NOMO-1 treated with dmso at 0.1 percent for 144 hours (cell line): Measurements from ENCODE around the gene ACAA2.

Source experiments
- DNase-seq: peaks from one replicate; lab custom pipeline; 2025; ENCODE audit not compliant: unreplicated experiment; lab: John Stamatoyannopoulos, UW

The ACAA2 gene

DNA sequence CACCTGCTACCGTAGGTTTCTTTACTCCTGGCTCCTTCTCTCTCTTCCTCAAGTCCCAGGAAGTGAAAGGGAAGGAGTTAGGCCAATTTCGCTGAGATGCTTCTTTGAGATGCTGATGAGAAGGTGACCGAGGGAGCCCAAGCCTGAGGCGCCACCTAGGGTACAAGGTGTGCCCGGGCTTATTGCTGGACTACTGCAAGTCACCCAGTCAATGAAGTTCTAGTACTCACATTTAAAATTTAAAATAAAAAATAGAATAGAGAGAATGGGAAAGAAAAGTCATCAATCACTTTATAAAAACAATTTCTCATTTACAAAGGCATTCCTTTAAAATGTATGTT is 45.3 kb downstream of the ACAA2 start:
- DNase-seq = peak; percentile 1

DNA sequence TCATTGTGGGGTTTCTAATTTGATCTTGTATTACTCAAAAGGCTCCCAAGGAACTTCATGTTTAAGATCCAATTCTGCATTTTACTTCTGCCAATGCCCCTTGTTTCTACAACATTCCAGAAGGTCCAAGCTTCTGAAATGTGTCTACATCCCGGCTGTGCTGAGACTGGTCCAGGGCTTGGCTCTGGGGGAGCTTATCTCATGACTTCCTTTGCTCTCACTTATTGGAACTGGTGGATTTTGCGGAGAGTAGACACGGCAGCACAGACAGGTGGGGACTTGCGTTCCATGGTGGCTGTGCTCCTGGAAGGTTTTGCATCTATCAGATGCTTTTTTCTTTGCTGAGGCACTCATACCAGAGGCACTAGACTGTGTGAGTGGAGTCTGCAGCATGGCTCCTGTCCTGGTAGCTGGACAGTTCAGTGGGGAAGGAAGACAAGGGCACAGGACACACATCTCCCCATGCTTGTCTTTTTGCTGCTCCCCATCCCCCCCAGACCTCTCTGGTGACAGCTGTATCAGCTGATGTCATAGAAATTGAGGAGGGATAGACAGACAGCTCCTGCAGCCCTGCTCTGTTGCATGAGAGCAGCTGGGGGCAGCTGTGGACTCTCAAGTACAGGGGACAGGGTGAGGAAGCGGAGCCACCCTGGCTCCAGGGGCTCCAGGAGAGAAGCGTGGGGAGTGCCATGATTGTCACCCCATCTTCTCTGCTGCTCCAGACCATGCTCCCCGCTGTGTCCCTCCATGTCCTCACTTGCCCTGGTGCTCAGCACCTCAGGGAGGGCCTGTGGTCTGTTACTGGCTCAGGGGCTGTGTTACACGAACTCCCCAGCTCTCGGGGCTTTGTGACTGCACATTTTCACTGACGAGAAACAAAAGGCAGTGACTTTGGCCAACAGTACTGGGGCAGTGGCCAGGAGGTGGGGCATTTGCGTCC is 46.0 kb downstream of the ACAA2 start:
- no peak for DNase-seq

DNA sequence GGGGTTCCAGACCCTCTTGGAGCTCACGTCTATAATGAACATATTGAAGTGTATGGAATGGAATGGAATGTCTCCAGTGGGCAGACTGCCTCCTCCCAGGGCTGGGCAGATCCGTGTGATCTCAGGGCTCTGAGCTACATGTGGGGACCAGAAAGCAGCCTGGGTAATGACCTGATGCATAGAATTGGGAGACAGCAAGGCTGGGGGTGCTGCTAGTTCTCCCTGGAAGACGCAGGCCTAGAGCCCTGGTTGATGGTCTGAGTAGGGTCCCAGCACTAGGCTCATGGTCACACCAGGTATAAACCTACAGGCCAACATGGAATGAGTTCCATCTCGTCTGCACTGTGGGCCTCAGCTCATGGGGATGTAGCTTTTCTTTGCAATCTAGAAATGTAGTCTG is 46.7 kb downstream of the ACAA2 start:
- DNase-seq = no peak

DNA sequence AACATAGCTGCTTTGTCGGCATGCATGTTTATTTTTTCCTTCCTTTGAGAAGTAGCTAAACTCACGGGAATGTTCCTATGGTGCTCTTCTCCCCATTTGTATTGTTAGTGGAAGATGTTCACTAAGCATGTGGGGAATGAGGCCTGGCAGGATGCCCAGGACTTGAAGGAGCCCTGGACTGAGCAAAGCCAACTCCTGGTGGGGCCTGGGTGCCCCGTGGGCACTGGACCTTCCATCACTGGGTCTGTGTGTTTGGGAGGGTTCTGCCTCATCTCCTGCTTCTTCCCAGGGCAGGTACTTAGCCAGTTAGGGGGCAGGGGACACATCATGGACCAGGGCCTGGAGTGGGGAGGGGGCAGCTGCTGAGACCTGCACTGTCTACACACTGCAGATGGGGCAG is 49.3 kb downstream of the ACAA2 start:
- no peak for DNase-seq

DNA sequence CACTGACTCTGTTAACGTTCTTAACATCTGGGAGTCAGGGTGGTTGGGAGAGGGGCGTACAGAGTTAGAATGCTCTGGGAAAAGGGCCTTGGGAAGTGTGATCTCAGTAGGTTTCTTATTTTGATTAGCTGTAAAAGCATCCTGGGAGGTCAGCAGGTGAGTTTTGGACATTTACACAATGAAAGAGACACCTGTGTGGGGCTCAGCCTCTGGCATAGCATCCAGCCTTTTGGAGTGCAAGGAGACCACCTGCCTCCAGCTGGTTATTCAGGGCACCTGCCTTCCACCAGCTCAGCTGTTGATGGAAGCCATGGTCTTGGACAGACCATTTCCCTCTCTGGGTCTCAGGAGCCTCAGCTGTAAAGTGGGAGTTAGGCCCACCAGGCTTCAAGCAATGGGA is 49.7 kb downstream of the ACAA2 start:
- DNase-seq = no peak

DNA sequence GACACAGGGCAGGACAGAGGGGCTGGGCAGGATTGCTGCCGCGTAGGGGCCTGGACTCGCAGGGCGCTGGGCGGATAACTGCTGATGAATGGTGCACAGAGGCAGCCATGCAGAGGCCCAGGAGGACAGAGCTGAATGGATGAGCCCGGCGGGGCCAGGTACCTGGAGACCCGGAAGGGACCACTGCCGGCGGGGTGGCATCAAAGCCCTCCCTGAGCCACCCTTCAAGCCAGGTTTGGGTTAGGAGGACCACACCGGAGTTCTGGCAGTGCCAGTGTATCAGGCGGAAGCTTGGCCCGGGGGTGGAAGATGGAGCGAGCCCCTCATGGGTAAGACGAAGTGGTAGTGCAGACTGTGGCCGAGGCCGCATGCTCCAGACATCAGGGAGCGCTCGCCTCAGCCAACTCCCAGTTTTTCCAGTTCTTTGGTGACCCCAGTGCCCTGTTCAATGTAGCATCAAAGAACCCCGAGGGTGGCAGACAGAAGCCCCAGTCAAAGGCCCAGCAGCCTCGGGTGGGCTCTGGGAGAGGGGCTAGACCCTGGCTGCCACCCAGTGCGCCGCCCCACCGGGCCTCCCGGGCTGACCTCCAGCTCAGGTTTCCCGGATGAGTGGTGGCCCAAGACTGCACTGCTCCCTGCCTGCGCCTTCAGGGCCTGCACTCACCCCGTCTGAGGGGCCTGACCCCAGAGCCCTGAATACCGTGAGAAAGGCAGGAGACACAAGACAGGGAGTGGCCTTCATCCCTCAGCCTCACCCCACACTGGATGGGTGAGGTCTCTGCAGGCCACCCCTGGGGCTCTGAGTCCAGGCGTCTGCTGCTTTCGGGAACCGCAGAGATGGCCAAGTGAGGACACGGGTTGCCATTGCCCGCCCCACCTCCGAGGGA is 50.9 kb downstream of the ACAA2 start:
- DNase-seq = no peak

DNA sequence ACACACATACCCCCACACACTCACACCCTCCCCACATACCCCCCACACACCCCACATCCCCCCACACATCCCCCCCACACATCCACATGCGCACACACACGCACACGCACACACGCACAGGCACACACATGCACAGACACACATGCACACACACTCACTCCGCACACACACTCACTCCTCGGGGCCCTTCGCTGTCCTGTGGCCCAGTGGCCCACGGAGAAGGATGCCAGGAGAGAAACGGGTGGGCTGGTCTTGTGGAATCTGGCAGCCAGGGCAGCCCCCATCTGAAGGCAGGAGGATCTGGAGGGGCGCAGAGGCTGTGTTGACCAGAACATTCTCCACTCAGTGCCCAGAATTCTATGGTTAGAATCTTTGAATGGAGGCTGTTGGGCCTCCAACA is 51.6 kb downstream of the ACAA2 start:
- DNase-seq = no peak

DNA sequence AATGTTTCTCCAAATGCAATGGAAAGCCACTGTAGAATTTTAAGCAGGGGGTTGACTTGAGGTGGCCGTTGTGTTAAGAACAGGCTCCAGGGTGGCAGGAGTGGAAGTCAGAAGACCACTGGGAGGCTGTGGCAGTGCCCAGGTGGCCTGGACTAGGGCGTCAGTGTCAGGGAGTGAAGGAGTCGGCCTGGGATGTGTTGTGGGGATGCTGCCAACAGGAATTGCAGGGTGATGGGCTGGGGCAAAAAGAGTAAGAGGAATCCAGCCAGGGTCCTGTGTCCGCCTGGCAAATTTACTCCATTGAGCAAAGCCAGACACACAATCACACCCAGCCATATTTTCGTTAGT is 55.1 kb downstream of the ACAA2 start:
- no peak for DNase-seq

DNA sequence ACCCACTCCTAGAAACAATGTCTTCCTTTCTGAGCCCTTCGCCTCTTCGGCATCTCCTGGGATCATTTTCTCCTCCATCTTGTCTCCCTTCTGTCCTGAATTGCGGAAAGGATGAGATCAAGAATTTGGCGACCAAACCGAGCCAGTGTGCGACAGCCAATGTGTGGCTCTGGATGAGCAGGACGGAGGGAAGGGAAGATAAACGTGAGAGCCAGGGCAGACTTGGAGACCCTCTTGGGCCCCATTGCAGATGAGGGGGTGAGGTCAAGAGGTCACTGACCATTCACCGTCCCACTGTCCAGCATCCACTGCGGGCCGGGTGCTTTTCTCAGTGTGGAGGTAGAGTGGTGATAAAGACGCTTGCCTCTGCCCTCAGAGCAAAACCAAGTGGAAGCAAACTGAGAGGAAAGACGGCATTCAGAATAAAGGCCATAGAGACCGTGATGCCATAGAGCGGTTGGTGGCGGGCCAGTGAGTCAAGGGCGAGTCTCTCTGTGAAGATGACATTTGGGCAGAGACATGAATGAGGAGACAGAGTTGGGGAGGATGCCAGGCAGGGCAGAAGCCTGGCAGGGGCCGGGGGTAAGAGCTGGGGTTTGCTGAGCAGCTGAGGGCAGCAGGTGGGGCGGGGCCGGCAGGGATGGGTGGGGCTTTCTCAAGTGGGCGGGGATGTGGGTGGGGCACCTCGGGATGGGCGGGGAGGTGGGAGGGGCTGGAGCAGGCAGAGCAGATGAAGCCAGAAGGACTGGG is 55.6 kb downstream of the ACAA2 start:
- DNase-seq = no peak

DNA sequence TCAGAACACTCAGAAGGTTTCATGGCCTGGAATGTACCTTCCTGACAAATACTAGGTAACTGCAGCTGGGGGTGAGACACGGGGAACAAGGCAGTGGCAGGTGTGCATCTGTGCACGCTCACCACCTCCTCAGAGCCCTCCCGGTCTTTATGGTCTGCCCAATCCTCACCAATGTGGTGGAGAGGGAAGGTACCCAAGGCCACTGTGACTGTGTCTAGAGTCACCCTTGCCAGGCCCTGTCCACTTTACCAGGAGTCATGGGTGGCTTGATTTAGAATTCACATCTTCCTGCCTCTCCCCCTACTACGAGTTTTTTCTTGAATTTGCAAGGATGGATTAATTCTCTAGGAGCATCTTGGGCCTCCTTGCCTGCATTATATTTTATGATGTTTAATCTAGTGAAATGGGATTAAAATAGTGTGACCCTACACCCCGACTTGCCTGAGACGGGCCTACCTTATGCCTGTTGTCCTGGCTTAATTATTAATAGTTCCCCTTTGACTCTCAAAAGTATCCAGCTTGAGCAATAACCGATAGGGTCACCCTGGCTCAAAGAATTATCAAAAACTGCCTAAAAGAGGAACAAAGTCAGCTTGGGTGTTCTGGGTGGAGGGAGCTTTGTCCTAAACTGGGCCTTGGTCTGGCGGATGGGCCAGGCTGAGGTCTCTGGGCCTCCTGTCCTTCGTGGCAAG is 56.5 kb downstream of the ACAA2 start:
- DNase-seq = peak; percentile 60

DNA sequence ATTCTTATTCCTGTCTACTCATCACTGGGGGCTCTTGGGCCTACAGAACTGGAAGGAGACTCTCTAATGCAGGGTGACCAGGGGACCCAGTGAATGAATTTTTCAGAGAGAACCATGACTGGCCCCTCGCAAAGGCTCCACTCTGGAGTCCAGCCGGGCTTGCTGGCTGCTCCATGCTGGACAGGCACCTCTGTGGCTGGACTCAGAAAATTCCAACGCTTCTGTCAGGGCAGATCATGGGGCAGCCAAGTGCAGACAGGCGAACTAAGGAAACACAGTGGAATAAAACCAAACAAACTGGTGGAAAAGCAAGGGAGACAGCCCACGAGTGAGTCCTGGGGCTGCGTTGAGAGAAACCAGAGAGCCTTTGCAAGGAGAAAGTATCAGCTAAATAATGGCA is 57.2 kb downstream of the ACAA2 start:
- DNase-seq = no peak

DNA sequence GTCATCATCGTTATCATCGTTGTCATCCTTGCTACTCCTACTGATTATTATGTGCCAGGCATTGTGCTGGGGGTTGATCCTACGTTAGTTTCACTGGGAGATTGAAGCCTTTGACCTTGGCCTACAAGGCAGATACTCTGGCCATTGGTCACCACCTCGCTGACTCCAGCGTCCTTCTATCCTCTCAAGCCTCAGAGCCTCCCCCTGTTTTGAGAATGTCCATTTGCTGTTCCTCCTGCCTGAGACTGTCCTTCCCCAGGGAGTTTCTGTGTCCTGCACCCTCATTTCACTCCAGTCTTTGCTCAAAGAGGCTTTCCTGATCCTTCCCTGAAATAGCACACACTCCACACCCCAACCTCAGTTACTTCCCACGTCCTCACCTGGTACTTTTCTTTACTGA is 57.8 kb downstream of the ACAA2 start:
- no peak for DNase-seq

DNA sequence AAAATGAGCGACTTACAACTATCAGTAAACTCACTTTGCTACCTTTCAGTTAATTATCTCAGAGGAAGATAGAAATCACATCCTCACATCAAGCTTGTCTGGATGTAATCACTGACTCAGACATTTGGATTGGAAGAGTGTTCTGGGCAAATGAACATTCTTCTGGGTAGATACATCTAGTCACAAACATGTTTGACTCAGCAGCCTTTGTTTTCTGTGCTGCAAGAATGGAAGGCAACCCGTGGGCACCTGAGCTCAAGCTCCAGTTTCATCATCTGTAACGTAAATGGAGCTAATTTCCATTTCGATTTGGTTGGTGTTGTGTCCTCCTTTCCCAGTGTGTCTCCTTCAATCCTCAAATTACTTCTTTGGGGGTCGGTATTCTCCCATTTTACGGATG is 58.5 kb downstream of the ACAA2 start:
- DNase-seq = no peak

DNA sequence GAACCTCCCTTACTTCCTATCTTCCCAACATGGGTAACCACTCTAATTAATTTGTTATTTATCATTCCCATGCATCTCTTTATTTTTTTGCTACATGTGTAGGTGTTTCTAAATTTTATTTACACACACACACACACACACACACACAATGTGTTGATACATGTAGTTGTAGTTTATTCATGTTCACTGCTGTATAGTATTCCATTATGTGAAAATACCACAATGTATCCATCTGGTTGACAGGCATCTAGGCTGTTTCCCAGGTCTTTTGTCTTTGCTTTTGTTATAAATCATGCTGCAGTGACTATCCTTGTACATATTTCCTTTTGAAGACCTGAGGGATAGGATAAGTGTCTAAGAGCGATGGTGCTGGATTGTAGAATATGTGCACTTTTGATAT is 59.7 kb downstream of the ACAA2 start:
- no peak for DNase-seq

DNA sequence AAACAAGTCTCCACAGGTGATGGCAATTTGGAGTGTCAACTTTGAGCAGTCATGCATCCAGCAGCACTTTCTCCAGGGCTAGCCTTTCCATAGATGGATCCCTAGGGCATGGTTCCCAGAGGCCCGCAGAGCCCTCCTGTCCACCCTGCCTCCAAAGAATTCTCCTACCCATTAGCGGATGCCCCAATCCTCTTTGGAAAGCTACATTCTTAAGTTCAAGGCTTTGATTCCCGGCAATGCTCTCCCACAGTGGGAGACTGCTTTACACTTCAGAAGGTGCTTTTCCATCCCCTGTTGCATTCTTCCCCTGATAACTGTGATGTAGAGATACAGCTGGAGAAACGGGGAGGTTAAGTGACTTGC is 61.3 kb downstream of the ACAA2 start:
- DNase-seq = no peak

DNA sequence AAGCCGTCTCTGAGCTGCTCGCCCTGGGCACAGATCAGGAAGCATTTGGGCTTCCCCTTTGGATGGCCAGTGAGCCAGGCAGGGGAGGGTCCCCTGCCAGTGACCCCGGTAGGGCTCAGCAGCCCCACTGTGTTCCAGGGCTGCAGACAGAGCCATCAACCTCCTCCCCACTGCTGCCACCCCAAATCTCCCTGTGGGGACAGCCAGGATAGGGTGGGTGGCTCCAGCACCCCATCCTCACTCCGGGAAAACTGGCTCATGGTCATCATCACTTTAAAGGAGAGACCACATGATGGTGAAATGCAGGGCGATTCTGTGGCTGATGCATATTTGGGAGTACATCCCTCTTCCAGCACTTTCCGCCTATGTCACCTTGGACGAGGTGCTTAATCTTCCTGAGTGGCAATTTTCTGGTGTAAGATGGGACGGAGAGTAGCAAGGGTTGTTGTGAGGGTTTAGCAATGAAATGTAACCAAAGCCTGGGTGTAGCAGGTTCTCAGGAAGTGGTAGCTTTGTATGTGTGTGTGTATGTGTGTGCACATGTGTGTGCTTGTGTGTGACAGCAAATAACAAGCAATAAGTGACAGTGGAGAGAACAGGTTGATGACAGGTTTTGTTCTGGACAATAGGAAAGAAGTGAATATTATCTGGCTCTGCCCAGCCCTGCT is 61.8 kb downstream of the ACAA2 start:
- DNase-seq = no peak

DNA sequence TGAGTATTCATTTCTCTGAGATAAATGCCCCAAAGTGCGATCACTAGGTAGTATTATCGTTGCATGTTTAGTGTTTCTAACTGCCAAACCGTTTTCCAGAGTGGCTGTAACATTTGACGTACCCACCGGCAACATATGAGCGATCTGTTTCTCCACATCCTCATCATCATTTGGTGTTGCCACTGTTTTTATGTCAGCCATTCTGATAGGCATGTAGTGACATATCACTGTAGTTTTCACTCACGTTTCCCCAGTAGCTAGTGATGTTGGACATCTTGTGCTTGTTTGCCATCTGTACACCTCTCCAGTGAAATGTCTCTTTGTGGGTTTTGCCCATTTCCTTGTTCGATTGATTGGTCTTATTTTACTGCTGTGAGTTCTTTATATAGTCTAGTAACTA is 63.8 kb downstream of the ACAA2 start:
- no peak for DNase-seq

DNA sequence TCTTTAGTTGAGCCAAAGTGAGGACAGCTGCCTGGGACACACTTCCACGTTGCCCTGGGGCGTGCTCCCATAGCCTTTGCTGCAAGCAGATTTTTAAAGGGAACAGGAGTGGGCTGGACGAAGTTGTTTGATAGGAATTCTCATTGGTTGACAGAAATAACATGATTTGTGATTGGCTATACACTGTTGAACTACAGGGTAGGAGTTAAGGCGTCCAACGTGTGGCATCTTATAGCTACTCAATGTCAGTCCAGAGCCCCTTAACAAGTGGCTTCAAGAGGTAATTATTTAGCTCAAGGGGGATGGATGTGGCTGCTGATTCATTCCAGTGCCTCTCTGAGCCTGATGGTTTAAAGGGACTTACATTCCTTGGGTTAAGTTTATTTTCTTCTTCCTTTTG is 65.5 kb downstream of the ACAA2 start:
- no peak for DNase-seq

DNA sequence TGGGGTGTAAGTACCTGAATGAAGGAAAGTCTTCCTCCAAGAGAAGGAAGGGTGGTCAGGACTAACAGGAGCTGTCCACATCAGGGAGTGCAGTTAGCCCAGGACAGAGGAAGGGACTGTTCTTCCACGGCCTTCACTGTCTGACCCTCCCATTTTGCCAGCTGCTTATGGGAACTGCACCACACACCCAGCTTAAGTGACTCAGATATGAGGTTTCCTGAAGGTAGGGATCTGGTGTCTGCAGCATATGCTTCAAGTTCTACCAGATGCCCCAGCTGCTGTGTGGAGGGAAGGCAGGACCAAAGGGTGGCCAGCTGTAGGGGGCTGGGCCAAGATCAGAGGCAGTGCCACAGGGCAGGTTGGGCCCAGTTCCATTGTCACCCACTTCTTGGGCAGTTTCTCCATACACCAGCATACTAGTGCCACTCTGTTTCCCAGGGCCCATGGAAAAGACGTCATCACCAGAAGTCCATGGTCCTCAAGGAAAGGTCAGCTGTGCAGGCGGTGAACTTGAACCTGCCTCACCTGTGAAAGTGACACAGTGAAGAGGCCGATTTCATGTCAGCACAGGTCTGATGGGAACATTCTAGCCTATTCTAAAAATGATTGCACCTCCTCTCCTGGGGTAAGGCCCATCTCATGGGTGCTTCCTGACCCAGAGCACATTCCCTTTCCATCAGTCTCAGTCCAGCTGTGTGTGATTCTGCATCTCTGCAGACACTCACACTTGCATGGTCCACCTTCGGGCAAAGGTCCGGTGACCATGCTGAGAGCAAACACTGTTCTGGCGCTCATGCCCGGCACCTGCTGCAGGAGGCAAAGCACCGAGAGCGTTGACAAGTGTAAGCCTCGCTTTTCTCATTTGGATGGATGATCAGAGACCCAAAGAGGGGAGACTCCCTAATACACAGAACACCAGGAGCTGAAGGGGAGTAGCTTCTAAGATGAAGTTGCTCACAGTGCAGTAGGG is 68.0 kb downstream of the ACAA2 start:
- no peak for DNase-seq
